GM12878 (cell line): Measurements from ENCODE around the gene TRMT1.

Source experiments
- CTCF ChIP-seq, 3 experiments: IDR thresholded peaks in 2 of 3; conservative IDR thresholded peaks in 1 of 3; 2 replicates each; pipeline ENCODE4 v1.5.1; 2011; ENCODE audit warnings: low read depth in 3 of 3, low read length in 3 of 3, mild to moderate bottlenecking in 3 of 3, control low read depth in 2 of 3, moderate library complexity in 2 of 3, inconsistent platforms in 1 of 3, mixed read lengths in 1 of 3; ENCODE audit not compliant: control insufficient read depth in 2 of 3, insufficient read depth in 1 of 3; ENCODE audit errors: extremely low read depth in 1 of 3
- EP300 ChIP-seq, 2 experiments: fragments of 150-350 bp in 1 of 2; IDR thresholded peaks; 2 replicates each; pipeline ENCODE4 v1.6.1; 2011 to 2012; ENCODE audit warnings: low read depth in 2 of 2, low read length in 2 of 2, borderline replicate concordance in 1 of 2, improper control_type of control experiment in 1 of 2, inconsistent platforms in 1 of 2; ENCODE audit not compliant: control insufficient read depth in 1 of 2
- GABPA ChIP-seq: IDR thresholded peaks from 2 replicates; pipeline ENCODE4 v1.6.1; 2014; ENCODE audit warnings: antibody characterized with exemption, low read depth, mild to moderate bottlenecking, inconsistent platforms
- RBBP5 ChIP-seq: fragments of 200-600 bp; sonication (generic); conservative IDR thresholded peaks from 2 replicates; pipeline ENCODE4 v1.6.1; 2016
- STAT3 ChIP-seq: IDR thresholded peaks from 2 replicates; pipeline ENCODE4 v1.6.1; 2011; ENCODE audit warnings: low read depth, low read length, improper control_type of control experiment

- no peak for TF ChIP-seq RBBP5
- TF ChIP-seq STAT3 = no peak
- TF ChIP-seq CTCF (IDR thresholded peaks at IDR 0.05 in 2 of 3, conservative IDR thresholded peaks at IDR 0.05 in 1 of 3; ENCODE audit: control insufficient read depth in 2 of 3, extremely low read depth in 1 of 3, insufficient read depth in 1 of 3, low read depth in 3 of 3, low read length in 3 of 3) = no peak
- no peak for TF ChIP-seq GABPA
- no peak for TF ChIP-seq EP300 (IDR thresholded peaks at IDR 0.05; ENCODE audit: borderline replicate concordance in 1 of 2, control insufficient read depth in 1 of 2, low read depth in 2 of 2, low read length in 2 of 2)
Measured at GRCh38 chr19:13091400-13092157, 25.0 kb downstream of the TRMT1 start.
